Myocyte (in vitro differentiated cells): Measurements from ENCODE around the gene LPIN1. TPM values are rescaled to one million over a fixed set of nuclear protein-coding genes. Genes with fewer than 3 reads are reported as not detected.
"Not testable (repeated sequence)": the region's sequence is repeated elsewhere in the genome, so short reads cannot be mapped to it uniquely, and the experiment has no call there.

Experiments
- DNase-seq: peaks from one replicate; pipeline ENCODE4 v3.0.0-alpha.2; 2012; ENCODE audit warnings: low read depth
- total RNA-seq: library from RNA; depleted of rRNA; stranded (reverse); fragments of >200 nt; gene quantifications from 2 replicates; pipeline ENCODE4 v1.2.3, GENCODE V29; 2014

LPIN1 gene
- total RNA-seq, 1 donor from 2014 or later: 57.4 TPM

DNA sequence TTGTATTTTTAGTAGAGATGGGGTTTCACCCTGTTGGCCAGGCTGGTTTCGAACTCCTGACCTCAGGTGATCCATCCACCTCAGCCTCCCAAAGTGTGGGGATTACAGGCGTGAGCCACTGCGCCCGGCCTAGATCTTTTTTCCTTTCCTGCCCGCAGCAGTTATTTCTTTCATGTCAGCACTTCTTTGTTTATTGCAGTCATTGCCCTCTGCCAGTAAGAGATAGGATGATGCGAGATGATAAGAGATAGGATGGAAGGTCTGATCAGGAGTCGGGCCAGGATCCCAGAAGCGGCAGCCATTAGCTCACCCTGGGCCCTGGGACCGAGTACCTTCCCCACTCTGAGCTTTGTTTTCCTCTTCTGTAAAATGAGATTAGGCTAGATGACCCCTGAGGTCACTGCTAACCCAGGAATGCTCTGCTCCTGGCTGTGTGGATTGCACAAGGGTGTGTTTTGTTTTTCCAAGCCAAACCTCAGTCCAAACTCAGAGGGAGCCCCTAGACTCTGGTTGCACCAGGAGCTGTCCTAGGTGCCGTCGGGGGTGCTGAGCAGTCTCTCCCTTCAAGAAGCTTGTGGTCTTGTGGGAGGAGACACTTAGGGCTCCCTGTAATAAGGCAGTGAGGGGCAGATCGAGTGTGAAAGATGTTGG lies 63.3 kb downstream of the LPIN1 start:
- peak; percentile 31 for DNase-seq

DNA sequence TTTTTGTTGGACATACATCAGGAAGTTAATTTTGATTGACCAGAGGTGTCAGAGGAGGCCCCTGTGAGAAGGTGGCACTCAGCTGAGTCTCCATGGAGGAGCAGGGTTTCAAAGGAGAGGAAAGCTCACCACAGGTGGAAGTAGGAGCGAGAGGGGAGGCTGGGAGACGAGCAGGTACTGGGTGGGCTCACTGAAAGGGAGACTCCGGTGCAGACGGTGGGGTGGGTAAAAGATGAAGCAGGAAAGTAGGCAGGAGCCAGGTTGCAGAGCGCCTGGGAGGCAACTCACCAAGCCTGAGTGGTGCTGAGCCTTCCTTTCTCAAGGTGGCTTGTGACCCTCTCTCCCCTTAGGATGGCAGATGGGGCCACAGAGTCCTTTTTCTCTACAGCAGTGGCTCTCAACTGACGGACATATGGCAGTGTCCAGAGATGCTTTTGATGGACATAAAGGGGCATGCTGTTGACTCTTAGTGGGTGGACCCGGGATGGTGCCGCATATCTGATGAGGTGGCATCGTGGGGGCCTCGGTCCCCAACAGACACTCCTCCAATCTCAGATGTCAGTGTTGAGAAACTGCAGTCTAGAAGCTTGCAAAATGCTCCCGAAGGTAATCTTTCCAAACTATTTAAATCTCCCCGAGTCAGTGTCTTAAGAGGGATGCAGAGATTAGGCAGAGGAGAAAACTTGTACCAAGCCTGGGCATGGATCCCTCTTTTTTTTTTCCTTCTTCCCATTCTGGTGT lies 64.0 kb downstream of the LPIN1 start:
- DNase-seq: no peak

DNA sequence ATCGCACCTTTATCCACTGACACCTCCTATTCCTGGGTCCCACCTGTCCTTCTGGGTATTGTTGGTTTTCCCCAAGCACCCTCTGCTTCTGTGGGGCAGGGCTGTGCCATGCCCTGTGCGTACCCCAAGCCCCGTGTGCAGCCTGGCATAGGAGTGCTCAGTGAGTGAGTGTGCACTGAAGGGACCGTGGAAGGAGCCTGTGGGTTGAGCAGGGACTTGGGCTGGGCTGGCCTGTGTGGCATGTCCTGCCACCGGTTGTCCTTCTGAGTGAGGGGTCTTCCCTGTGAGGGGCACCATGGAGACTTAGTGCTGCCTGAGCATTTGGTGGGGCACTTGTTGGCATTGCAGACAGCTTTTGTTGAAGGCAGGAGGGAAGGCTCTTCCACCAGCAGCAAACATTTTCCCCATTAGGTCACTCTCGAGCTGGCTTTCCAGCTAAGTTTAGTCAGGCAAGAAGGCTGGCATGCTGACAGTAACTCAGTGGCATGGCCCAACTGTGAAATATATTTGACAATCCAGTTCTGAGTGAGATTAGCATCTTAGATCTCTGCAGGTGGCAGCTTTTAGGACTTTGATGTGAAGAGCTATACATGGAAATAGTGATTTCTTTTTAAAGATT lies 64.7 kb downstream of the LPIN1 start:
- peak; percentile 74 for DNase-seq

DNA sequence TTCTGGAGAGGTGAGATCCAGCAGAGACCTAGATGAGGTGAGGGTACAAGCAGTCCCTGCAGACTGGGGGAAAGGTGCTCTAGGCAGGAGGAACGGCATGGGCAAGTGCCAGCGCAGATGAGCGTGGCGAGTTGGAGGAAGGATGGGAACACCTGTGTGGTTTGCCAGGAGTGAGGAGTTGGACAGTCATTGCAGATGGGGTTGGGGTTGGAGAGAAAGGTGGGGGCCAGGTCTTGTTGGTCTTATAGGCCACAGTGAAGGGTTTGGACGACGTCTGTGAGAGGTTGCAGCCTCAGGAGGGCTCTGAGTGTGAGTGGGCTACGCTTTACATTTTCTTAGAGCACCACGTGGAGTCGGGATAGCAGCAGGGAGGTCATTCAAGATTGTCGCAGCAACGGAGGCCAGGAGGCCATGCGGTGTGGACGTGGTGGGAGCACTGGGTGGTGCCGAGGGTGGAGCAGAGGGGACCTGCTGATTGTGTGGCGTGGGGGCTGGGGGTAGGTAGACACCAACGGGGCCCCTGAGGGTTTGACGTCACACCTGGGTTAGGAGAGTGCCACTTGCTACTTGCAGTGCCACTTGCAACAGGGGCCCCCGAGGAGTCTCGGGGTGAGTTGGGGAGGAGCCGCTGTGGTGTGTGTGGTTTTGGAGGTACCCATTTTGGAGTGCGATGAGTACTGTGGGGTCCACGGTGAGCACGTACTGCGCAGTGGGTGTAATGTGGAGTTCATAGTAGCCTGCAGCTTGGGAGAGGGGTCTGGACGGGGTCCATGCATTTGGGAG lies 66.2 kb downstream of the LPIN1 start:
- no peak for DNase-seq

DNA sequence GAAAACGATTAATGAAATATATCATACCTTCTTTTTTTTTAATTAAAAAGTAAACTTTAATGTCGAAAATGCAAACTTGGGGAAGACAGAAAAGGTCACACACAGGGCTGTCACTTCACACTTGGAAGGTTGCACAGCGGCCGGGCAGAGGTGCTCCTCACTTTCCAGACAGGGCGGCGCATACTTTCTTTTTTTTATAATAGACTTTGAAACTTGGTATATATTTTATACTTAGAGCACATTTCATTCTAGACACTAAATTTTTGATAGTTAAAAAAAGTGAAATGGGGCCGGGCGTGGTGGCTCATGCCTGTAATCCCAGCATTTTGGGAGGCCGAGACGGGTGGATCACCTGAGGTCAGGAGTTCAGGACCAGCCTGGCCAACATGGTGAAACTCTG lies 66.9 kb downstream of the LPIN1 start:
- DNase-seq: not testable (repeated sequence)

DNA sequence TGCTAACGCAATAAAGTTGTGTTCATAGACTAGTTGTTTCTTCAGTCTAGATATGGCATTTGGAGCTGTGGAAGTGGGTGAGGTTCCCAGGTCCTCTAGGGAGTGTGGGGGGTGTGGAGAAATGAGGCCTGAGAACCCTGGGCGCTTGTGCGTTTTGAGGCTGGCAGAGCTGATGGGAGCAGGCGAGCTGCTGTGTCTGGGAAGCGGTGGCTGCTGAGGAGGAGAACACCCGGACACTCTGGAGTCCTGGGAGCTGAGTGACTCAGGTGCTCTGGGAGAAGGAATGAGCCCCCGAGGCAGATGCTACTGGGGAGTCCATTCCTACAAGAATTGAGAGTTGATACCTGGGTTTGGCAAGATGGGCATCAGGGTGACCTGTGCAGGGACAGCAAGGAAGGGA lies 67.5 kb downstream of the LPIN1 start:
- no peak for DNase-seq

DNA sequence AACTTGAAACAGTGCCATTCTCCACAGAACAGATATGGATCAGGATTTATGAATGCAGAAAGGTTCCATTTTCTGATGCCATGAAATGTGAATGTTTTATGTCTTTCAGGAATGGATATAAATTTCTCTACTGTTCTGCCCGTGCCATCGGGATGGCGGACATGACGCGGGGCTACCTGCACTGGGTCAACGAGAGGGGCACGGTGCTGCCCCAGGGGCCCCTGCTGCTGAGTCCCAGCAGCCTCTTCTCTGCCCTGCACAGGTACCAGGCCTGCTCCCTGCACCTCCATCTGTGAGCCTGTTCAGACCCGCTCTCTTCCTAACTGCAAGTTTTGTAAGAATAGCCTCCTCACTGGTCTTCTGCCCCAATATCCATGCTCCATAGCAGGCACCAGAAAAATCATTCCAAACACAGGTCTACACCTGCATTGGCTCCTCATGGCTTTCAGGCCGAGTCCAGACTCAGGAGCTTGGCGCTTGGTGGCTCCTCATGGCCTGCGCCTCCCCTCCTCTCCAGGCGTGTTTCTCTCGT lies 68.6 kb downstream of the LPIN1 start:
- no peak for DNase-seq

DNA sequence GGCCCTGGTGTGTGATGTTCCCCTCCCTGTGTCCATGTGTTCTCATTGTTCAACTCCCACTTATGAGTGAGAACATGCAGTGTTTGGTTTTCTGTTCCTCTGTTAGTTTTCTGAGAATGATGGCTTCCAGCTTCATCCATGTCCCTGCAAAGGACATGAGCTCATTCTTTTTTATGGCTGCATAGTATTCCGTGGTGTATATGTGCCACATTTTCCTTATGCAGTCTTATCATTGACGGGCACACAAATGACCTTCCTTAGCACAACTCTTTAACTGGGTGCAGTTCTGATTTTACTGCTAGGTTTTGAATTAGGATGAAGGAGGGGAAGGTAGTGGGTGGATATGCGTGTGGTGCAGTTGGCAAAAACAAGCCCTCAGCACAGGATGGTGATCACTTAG lies 70.5 kb downstream of the LPIN1 start:
- not testable (repeated sequence) for DNase-seq

DNA sequence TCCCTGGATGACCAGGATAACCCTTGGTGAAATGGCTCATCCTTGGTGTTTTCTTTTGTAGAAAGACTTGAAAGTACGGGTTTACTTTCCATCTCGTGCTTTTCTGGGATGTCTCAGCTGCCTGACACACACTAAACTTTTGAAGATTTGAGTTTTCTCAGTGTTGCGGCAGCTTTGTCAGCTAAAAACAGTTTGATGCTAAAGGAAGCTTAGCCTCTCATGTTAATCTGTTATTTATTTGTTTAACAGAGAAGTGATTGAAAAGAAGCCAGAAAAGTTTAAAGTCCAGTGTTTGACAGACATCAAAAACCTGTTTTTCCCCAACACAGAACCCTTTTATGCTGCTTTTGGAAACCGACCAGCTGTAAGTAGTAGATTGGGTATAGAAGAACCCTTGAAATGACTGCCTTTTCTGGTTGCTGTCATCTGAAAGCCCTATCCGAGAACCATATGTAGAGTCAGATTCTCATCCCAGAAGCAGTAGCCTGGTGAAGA lies 72.8 kb downstream of the LPIN1 start:
- no peak for DNase-seq

DNA sequence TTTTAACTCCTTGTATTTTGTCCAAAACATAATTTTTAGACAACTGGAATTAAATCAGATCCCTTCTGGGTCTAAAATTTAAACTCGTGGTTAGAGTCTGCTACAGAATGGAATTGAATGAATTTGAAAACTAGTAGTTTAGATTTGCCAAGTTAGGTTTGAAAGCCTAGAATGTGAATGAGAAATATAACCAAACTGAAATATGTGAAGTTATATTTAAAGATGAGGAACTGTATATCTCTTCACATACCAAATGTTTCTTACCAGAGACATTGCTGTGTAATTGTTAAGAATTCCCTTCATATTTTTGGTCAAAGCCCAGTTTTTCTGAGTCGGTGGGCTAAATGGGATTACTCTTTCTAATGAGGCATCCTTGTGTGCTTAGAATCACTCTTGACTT lies 74.2 kb downstream of the LPIN1 start:
- DNase-seq: no peak

DNA sequence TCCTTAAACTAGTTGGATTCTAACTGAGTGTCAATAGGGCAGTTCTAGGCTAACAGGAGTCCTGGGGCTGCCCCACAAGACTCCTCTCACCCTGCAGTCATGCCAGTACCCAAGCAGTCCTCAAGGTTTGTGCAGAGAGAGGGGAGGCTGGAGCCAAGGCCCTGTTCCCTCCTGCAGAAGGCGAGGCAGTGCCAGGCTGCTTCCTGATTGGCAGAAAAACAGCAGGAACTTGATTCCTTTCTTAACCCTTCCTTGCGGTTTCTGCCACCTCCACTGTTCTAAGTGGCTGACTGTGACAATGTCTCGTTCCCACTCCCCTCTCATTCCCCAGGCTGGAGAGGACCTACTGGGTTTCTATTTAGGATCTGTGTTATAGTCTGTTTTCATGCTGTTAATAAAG lies 75.3 kb downstream of the LPIN1 start:
- no peak for DNase-seq

DNA sequence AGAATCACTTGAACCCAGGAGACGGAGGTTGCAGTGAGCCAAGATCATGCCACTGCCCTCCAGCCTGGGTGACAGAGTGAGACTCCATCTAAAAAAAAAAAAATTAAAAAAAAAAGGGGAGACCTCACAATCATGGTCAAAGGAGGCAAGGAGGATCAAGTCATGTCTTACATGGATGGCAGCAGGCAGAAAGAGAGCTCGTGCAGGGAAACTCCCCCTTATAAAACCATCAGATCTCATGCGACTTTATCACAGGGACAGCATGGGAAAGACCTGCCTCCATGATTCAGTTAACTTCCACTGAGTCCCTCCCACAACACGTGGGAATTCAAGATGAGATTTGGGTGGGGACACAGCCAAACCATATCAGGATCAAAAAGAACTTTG lies 75.9 kb downstream of the LPIN1 start:
- not testable (repeated sequence) for DNase-seq

DNA sequence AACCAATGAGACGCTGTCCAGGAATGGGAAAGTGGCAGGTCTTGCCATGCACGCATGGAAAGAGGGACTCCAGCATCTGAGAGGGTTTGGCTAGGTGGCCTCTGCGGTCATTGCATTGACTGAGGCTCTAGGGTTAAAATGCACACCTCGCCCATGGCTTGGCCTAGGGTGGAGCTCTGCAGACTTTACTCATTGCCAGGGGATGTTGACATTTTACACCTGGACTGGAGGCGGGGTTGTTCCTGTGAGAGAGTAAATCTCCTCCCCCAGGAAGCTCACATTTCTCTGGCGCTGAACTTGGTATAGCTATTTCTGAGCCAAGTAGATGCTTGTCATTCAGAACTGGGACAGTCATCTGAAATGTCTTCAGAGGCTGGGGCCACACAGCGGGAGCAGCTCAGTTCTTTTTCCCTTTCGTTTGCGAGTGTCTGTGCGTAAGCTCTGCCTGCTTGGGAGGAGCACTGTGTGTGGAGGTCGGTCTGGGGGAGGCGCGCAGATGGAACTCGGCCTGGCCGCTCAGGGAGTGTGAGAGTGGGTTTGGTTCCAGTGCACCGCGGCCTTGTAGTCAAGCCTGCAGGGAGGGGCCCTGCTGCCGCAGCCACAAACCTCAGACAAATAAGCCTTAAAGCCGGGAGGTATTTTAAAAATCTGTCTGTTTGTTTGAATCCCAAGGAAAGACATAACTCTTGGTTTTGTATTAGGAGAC lies 76.5 kb downstream of the LPIN1 start:
- DNase-seq: peak; percentile 29

DNA sequence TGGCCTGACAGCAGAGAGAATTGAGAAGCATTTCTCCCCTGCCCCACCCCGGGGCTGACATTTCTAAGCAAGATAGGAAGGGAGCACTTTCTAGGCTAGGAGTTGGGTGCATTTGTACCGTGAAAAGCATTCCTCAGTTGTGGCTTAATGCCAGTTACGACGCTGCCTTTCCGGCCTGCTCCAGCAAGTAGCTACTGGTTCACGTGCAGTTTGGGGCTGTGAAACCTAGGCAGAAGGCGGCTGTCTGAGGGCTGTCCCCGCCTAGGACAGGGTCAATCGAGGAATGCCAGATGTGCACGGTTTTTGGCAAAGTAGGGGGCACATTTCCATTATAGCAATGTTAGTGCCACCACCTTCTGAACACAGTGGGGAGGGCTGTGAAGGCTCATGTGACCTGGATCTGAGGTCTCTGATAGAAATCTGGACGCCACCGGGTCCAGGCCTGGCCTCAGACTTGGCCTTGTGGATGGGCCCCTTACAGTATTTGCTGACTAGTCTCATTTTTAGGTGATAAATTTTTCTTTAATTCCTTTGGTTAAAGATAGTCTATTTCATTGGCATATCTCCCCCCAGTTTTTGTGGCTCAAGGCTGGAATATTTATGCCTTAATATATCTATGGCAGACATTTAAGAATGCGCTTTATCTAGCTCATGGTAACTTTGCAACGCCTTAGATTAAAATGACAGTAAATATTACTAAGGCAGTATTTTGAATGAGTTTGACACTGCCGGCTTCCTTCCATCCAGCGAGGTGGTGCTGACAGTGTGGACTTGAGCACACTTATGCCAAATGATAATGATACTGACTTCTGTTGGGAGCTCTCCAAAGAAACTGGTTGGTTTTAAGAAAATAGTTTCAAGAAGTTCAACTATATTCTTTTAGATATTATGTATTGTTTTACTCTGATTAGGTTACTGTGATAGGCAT lies 78.7 kb downstream of the LPIN1 start:
- DNase-seq: no peak

DNA sequence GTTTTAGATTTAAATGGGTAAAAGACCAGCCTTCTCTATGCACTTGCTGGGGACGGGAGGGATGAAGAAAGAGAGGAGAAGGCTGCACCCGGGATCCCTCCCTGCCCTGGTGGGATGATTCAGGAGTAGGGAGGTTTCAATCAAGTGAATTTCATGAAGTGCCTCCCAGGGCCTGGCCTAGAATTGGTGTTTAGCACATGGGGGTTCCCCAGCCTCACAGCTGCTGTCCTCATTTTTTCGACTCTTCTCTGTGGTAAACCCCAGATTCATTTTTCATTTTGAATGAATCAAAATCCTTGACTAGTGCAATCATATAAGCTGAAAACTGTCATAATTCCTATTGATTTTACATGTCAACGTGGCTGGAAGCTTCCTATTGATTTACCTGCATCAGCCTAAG lies 81.1 kb downstream of the LPIN1 start:
- DNase-seq: peak; percentile 34

DNA sequence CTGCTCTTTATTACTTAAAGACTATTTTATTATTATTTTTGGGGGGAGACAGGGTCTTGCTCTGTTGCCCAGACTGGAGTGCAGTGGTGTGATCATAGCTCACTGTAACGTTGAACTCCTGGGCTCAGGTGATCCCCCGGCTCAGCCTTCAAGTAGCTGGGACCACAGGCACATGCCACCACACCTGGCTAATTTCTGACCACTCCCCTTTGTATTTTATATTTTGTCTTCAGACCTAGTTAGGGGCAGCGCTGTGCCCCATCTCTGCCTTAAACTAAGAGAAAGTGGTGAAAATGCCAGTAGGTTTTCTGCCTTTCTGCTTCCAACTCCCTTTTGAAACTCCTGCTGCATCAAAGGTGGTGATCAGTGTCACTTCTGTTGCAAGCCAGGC lies 82.5 kb downstream of the LPIN1 start:
- DNase-seq: no peak

DNA sequence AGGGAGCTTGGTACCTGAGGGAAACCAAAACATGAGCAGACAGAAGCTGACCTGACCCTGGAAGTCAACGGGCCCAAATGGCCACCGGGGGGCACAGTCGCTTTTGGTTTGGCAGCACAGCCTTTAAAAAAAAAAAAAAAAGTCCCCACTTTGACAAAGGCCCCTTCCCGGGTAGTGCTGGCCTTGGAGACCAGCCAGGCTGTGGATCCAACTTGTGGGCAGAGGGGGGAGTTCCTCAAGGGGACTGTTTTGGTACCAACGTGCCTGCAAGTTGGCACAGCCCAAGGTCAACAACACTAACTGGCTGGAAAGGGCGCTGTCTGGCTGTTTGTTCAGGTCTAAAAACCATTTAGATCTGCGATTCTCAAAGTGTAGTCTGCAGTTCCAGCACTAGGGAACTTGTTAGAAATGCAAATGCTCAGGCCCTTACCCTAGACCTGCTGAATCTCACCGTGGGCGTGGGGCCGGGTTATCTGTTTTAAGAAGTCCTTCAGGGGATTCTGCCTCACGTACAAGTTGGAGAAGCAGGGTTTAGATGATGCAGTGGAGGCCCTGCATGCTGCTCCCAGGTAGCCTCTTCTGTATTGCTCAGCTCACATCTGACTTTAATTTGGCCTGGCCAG lies 83.0 kb downstream of the LPIN1 start:
- peak; percentile 79 for DNase-seq

DNA sequence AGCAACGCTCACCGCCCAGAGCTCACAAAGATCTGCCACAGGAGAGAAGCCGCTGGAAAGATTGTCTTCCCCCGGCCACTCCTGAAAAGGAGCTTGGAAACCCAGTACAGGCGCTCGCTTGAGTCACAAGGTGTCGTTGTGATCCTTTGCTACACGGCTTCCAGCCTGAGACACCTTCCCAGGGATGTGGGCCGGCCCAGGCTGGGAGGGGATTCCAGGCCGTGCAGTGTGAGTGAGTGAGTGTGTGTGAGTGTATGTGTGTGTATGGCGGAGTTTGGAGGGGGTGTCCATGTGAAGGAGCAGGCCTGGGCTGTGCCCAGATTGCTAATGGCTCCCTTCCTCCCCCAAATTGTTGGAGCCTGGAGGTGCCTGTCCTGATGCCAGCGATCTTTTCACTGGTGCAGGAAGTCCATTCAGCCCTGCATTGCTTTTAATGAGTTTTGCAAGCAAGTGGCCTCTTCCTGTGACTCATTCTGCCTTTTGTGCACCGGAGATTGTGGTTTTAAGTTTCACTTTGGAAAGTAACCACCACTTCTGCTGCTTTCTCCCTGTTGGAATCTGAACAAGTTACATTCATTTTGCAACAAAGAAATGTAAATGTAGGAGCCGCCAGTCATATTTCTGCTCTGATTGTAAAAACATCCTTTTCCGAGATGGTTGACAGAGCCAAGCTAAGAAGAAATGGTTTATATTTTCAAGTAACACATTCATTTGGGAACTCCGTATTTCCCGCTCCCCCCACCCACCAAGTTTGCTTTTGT lies 83.7 kb downstream of the LPIN1 start:
- peak; percentile 92 for DNase-seq
